GM12874 (cell line): ENCODE measurements around the gene SCAPER.

Source experiments
- TF ChIP-seq, protein P1 (sequence below): IDR thresholded peaks from 2 replicates; pipeline ENCODE4 v1.5.1; 2011; ENCODE audit warnings: low read depth, mild to moderate bottlenecking, control low read depth, low read length, moderate library complexity; ENCODE audit not compliant: insufficient read depth

Gene SCAPER

DNA sequence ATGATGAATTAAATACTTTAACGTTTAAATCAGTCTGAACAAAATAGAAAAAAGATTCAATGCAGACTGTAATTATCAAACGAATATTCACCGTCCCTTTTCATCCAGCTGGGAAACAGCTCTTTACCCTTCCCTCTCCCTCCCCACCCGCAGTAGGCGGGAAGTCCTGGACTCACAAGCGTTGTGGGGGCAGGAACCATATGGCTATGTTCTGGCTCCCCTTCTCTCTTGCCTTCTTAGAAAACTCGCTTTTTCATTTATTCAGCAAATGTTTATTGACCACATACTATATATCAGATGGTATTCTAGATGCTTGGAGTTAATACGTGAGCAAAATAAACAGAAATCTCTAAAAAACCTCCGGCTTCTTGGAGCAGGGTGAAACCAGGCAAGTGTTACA, 715 bp upstream of the SCAPER start:
- TF ChIP-seq, protein P1, sequence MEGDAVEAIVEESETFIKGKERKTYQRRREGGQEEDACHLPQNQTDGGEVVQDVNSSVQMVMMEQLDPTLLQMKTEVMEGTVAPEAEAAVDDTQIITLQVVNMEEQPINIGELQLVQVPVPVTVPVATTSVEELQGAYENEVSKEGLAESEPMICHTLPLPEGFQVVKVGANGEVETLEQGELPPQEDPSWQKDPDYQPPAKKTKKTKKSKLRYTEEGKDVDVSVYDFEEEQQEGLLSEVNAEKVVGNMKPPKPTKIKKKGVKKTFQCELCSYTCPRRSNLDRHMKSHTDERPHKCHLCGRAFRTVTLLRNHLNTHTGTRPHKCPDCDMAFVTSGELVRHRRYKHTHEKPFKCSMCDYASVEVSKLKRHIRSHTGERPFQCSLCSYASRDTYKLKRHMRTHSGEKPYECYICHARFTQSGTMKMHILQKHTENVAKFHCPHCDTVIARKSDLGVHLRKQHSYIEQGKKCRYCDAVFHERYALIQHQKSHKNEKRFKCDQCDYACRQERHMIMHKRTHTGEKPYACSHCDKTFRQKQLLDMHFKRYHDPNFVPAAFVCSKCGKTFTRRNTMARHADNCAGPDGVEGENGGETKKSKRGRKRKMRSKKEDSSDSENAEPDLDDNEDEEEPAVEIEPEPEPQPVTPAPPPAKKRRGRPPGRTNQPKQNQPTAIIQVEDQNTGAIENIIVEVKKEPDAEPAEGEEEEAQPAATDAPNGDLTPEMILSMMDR: no peak

DNA sequence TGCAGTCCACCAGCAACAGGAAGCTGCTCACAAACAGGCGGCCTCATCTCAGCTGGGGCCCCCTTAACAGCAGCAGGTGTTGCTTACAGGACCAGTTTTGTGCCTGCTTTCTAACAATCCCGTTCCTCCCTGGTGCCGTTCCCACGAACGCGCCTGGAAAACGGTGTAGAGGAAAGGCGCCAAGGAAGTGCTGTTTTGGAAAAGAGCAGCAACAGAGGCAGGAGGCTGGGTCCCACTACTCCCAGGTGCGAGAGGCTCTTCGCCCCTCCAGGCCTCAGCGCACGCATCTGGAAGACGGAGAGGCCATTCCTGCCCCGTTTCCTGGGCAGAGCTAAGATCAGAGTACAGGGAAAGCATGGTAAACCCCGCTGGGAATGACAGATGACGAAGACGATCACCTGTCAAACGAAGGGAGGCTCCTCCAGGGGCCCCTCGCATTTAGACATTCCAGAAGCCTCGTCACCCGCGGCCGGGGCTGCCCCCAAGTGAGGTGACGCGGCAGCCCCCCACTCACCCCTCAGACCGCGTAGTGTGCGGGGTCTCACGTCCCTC, 603 bp downstream of the SCAPER start:
- TF ChIP-seq, protein P1: no peak

DNA sequence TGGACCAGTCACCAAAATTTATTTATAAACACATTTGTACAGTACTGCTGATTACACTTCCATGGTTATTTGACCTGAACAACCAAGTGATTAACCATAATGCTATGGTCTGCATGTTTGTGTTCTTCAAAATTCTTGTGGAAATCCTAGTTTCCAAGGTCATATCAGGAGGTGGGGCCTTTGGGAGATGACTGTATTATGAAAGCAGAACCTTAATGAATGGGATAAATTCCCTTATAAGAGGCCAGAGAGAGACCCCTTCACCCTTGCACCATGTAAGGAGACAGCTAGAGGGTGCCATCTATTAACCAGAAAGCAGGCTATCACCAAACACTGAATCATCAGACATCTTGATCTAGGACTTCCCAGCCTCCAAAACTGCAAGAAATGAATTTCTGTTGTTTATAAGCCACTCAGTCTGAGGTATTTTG, 1.9 kb downstream of the SCAPER start:
- TF ChIP-seq, protein P1: peak; percentile 29; the same call in 1 of the 2 replicates

DNA sequence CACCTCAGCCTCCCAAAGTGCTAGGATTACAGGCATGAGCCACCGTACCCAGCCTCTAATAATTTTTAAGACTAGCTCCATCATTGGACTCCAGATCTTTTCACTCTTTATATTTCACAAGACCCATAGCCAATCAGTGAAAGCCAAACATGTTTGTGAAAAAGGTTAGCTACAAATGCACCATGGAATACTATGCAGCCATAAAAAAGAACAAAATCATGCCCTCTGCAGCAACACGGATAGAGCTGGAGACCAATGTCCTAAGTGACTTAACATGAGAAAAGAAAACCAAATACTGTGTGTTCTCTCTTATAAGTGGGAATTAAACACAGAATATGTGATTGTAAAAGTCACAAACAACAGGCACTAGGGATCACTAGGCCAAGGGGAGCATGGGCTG, 3.2 kb downstream of the SCAPER start:
- TF ChIP-seq, protein P1: no peak

DNA sequence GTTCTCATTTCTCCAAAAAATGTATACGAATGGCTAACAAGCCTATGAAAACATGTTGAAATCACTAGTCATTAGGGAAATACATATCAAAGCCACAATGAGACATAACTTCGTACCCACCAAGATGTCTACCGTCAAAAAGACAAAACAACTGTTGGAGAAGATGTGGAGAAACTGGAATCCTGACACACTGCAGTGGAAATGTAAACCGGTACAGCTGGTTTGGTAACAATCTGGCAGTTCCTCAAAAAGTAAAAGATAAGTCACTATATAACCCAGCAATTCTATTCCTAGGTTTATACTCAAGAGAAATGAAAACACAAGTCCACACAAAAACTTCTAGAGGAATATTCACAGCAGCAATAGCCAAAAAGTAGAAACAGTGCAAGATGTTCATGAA, 7.0 kb downstream of the SCAPER start:
- TF ChIP-seq, protein P1: no peak

DNA sequence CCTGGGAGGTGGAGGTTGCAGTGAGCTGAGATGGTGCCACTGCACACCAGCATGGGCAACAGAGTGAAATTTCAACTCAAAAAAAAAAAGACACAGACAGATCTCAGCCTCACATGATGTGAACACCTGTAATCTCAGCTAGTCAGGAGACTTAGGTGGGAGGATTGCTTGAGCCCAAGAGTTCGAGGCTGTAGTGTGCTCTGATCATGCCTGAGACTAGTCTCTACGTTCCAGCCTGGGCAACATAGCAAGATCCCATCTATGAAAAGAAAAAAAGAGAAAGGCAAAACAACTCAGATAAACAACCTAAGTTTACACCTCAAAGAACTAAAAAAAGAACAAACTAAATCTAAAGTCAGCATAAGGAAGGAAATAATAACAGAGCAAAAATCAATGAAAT, 11.0 kb downstream of the SCAPER start:
- TF ChIP-seq, protein P1: no peak

DNA sequence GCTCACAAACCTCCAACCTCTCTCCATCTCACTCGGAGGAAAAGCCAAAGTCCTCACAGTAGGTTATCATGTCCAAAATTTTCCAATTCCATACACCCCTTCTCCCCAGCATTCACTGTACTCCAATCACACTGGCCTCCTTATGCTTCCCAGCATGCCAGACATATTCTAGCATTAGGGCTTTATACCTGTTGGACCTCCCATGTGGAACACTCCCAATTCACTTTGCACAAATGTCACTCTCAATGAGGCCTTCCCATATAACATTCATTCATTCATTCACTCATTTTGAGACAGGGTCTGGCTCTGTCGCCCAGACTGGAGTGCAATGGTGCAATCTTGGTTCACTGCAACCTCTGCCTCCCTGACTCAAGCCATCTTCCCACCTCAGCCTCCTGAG, 19.9 kb downstream of the SCAPER start:
- TF ChIP-seq, protein P1: no peak
